ENCODE measurements around the gene KCNK2.

The KCNK2 gene

GRCh38 chr1:215094381-215094780, 11.8 kb downstream of the KCNK2 start:
- no peak overlapping the region for H3K4me3 ChIP-seq (ENCODE audit: insufficient read depth, low read depth, low read length, poor library complexity, severe bottlenecking)
- no peaks in the 10 kb centered on the region for H3K9me3 ChIP-seq (ENCODE audit: control insufficient read depth, low read length)
- H3K27ac ChIP-seq (ENCODE audit: insufficient read depth, low read length, poor library complexity, severe bottlenecking) = no peak overlapping the region
- DNase-seq = no peak
- H3K36me3 ChIP-seq (ENCODE audit: control insufficient read depth, insufficient read depth, low read length) = no peaks in the 10 kb centered on the region
- H3K4me1 ChIP-seq (ENCODE audit: control insufficient read depth, insufficient read depth, low read length, poor library complexity, severe bottlenecking) = no peaks in the 10 kb centered on the region
- H3K27me3 ChIP-seq (replicated peaks; ENCODE audit: control insufficient read depth, insufficient read depth, low read length, poor library complexity, severe bottlenecking) = no peaks in the 10 kb centered on the region

GRCh38 chr1:215095524-215095923, 13.0 kb downstream of the KCNK2 start:
- Histone ChIP-seq H3K27ac (ENCODE audit: insufficient read depth, low read length, poor library complexity, severe bottlenecking) (no peak overlapping the region), H3K9me3 (ENCODE audit: control insufficient read depth, low read length) (no peaks in the 10 kb centered on the region)
- DNase-seq = no peak

GRCh38 chr1:215101511-215101910, 19.0 kb downstream of the KCNK2 start:
- no peaks in the 10 kb centered on the region for H3K27me3 ChIP-seq (replicated peaks; ENCODE audit: control insufficient read depth, insufficient read depth, low read length, poor library complexity, severe bottlenecking)
- H3K36me3 ChIP-seq (ENCODE audit: control insufficient read depth, insufficient read depth, low read length) = no peaks in the 10 kb centered on the region
- no peaks in the 10 kb centered on the region for H3K9me3 ChIP-seq (ENCODE audit: control insufficient read depth, low read length)
- no peak for DNase-seq
- no peak overlapping the region for H3K27ac ChIP-seq (ENCODE audit: insufficient read depth, low read length, poor library complexity, severe bottlenecking)
- no peaks in the 10 kb centered on the region for H3K4me1 ChIP-seq (ENCODE audit: control insufficient read depth, insufficient read depth, low read length, poor library complexity, severe bottlenecking)
- H3K4me3 ChIP-seq (ENCODE audit: insufficient read depth, low read depth, low read length, poor library complexity, severe bottlenecking) = no peak overlapping the region

More at GRCh38 chr1:215095524-215095923, 13.0 kb downstream of the KCNK2 start:
- no peaks in the 10 kb centered on the region for H3K27me3 ChIP-seq (replicated peaks; ENCODE audit: control insufficient read depth, insufficient read depth, low read length, poor library complexity, severe bottlenecking)
- no peaks in the 10 kb centered on the region for H3K4me1 ChIP-seq (ENCODE audit: control insufficient read depth, insufficient read depth, low read length, poor library complexity, severe bottlenecking)
- no peaks in the 10 kb centered on the region for H3K36me3 ChIP-seq (ENCODE audit: control insufficient read depth, insufficient read depth, low read length)
- H3K4me3 ChIP-seq (ENCODE audit: insufficient read depth, low read depth, low read length, poor library complexity, severe bottlenecking) = no peak overlapping the region

- Histone ChIP-seq H3K27ac (ENCODE audit: insufficient read depth, low read length, poor library complexity, severe bottlenecking) (no peak overlapping the region), H3K4me1 (ENCODE audit: control insufficient read depth, insufficient read depth, low read length, poor library complexity, severe bottlenecking) (no peaks in the 10 kb centered on the region), H3K27me3 (replicated peaks; ENCODE audit: control insufficient read depth, insufficient read depth, low read length, poor library complexity, severe bottlenecking) (no peaks in the 10 kb centered on the region), H3K36me3 (ENCODE audit: control insufficient read depth, insufficient read depth, low read length) (no peaks in the 10 kb centered on the region), H3K9me3 (ENCODE audit: control insufficient read depth, low read length) (no peaks in the 10 kb centered on the region), H3K4me3 (ENCODE audit: insufficient read depth, low read depth, low read length, poor library complexity, severe bottlenecking) (no peak overlapping the region)
- no peak for DNase-seq
Measured at GRCh38 chr1:215104283-215104682, 21.7 kb downstream of the KCNK2 start.

GRCh38 chr1:215106067-215106466, 23.5 kb downstream of the KCNK2 start:
- H3K4me1 ChIP-seq (ENCODE audit: control insufficient read depth, insufficient read depth, low read length, poor library complexity, severe bottlenecking) = no peaks in the 10 kb centered on the region
- no peak overlapping the region for H3K27ac ChIP-seq (ENCODE audit: insufficient read depth, low read length, poor library complexity, severe bottlenecking)
- H3K27me3 ChIP-seq (replicated peaks; ENCODE audit: control insufficient read depth, insufficient read depth, low read length, poor library complexity, severe bottlenecking) = no peaks in the 10 kb centered on the region
- no peaks in the 10 kb centered on the region for H3K36me3 ChIP-seq (ENCODE audit: control insufficient read depth, insufficient read depth, low read length)
- H3K4me3 ChIP-seq (ENCODE audit: insufficient read depth, low read depth, low read length, poor library complexity, severe bottlenecking) = no peak overlapping the region
- H3K9me3 ChIP-seq (ENCODE audit: control insufficient read depth, low read length) = no peaks in the 10 kb centered on the region
- DNase-seq = no peak

- DNase-seq = no peak
- Histone ChIP-seq H3K9me3 (ENCODE audit: control insufficient read depth, low read length) (no peaks in the 10 kb centered on the region), H3K4me1 (ENCODE audit: control insufficient read depth, insufficient read depth, low read length, poor library complexity, severe bottlenecking) (no peaks in the 10 kb centered on the region), H3K27ac (ENCODE audit: insufficient read depth, low read length, poor library complexity, severe bottlenecking) (no peak overlapping the region), H3K36me3 (ENCODE audit: control insufficient read depth, insufficient read depth, low read length) (no peaks in the 10 kb centered on the region), H3K4me3 (ENCODE audit: insufficient read depth, low read depth, low read length, poor library complexity, severe bottlenecking) (no peak overlapping the region), H3K27me3 (replicated peaks; ENCODE audit: control insufficient read depth, insufficient read depth, low read length, poor library complexity, severe bottlenecking) (no peaks in the 10 kb centered on the region)
Measured at GRCh38 chr1:215109171-215109570, 26.6 kb downstream of the KCNK2 start.

- no peak overlapping the region for H3K27ac ChIP-seq (ENCODE audit: insufficient read depth, low read length, poor library complexity, severe bottlenecking)
- no peaks in the 10 kb centered on the region for H3K36me3 ChIP-seq (ENCODE audit: control insufficient read depth, insufficient read depth, low read length)
- no peaks in the 10 kb centered on the region for H3K9me3 ChIP-seq (ENCODE audit: control insufficient read depth, low read length)
- H3K27me3 ChIP-seq (replicated peaks; ENCODE audit: control insufficient read depth, insufficient read depth, low read length, poor library complexity, severe bottlenecking) = no peaks in the 10 kb centered on the region
- H3K4me3 ChIP-seq (ENCODE audit: insufficient read depth, low read depth, low read length, poor library complexity, severe bottlenecking) = no peak overlapping the region
- DNase-seq = no peak
- H3K4me1 ChIP-seq (ENCODE audit: control insufficient read depth, insufficient read depth, low read length, poor library complexity, severe bottlenecking) = no peaks in the 10 kb centered on the region
Measured at GRCh38 chr1:215111916-215112315, 29.4 kb downstream of the KCNK2 start.

GRCh38 chr1:215113776-215114153, 31.2 kb downstream of the KCNK2 start:
- no peak for DNase-seq
- Histone ChIP-seq H3K27ac (ENCODE audit: insufficient read depth, low read length, poor library complexity, severe bottlenecking) (no peak overlapping the region), H3K4me1 (ENCODE audit: control insufficient read depth, insufficient read depth, low read length, poor library complexity, severe bottlenecking) (no peaks in the 10 kb centered on the region)

GRCh38 chr1:215114154-215114933, 31.8 kb downstream of the KCNK2 start:
- H3K4me1 ChIP-seq (ENCODE audit: control insufficient read depth, insufficient read depth, low read length, poor library complexity, severe bottlenecking) = no peaks in the 10 kb centered on the region
- H3K9me3 ChIP-seq (ENCODE audit: control insufficient read depth, low read length) = no peaks in the 10 kb centered on the region
- H3K36me3 ChIP-seq (ENCODE audit: control insufficient read depth, insufficient read depth, low read length) = no peaks in the 10 kb centered on the region
- DNase-seq = no peak
- H3K27ac ChIP-seq (ENCODE audit: insufficient read depth, low read length, poor library complexity, severe bottlenecking) = no peak overlapping the region
- H3K4me3 ChIP-seq (ENCODE audit: insufficient read depth, low read depth, low read length, poor library complexity, severe bottlenecking) = no peak overlapping the region
- H3K27me3 ChIP-seq (replicated peaks; ENCODE audit: control insufficient read depth, insufficient read depth, low read length, poor library complexity, severe bottlenecking) = no peaks in the 10 kb centered on the region

More at GRCh38 chr1:215113776-215114153, 31.2 kb downstream of the KCNK2 start:
- H3K27me3 ChIP-seq (replicated peaks; ENCODE audit: control insufficient read depth, insufficient read depth, low read length, poor library complexity, severe bottlenecking) = no peaks in the 10 kb centered on the region
- H3K4me3 ChIP-seq (ENCODE audit: insufficient read depth, low read depth, low read length, poor library complexity, severe bottlenecking) = no peak overlapping the region
- H3K9me3 ChIP-seq (ENCODE audit: control insufficient read depth, low read length) = no peaks in the 10 kb centered on the region
- H3K36me3 ChIP-seq (ENCODE audit: control insufficient read depth, insufficient read depth, low read length) = no peaks in the 10 kb centered on the region

GRCh38 chr1:215115760-215116159, 33.2 kb downstream of the KCNK2 start:
- H3K4me3 ChIP-seq (ENCODE audit: insufficient read depth, low read depth, low read length, poor library complexity, severe bottlenecking) = no peak overlapping the region
- no peaks in the 10 kb centered on the region for H3K4me1 ChIP-seq (ENCODE audit: control insufficient read depth, insufficient read depth, low read length, poor library complexity, severe bottlenecking)
- DNase-seq = no peak
- no peaks in the 10 kb centered on the region for H3K9me3 ChIP-seq (ENCODE audit: control insufficient read depth, low read length)
- H3K27ac ChIP-seq (ENCODE audit: insufficient read depth, low read length, poor library complexity, severe bottlenecking) = no peak overlapping the region
- H3K27me3 ChIP-seq (replicated peaks; ENCODE audit: control insufficient read depth, insufficient read depth, low read length, poor library complexity, severe bottlenecking) = no peaks in the 10 kb centered on the region
- no peaks in the 10 kb centered on the region for H3K36me3 ChIP-seq (ENCODE audit: control insufficient read depth, insufficient read depth, low read length)

All from effector memory CD4-positive, alpha-beta T cell (primary cell).